IMR-90 (cell line): ENCODE results near the gene HDGF. TPM values are rescaled to one million over a fixed set of nuclear protein-coding genes. Genes with fewer than 3 reads are reported as not detected.

Experiments
- CEBPB ChIP-seq: IDR thresholded peaks from 2 replicates; pipeline ENCODE4 v1.6.1; 2012; ENCODE audit warnings: low read depth, low read length, improper control_type of control experiment
- CHD1 ChIP-seq: IDR thresholded peaks from 2 replicates; pipeline ENCODE4 v1.6.1; 2012; ENCODE audit warnings: low read depth, low read length, improper control_type of control experiment
- MAZ ChIP-seq: IDR thresholded peaks from 2 replicates; pipeline ENCODE4 v1.6.1; 2012; ENCODE audit warnings: low read depth, mild to moderate bottlenecking, low read length, improper control_type of control experiment, moderate library complexity, borderline replicate concordance
- polyA plus RNA-seq, 3 experiments: library from polyadenylated mRNA; depleted of rRNA; stranded (reverse); fragments of >200 nt; gene quantifications; 2 replicates each; pipeline ENCODE4 v1.2.3, GENCODE V29; 2012; ENCODE audit warnings: low replicate concordance in 1 of 3
- total RNA-seq: library from RNA; depleted of rRNA; stranded (reverse); fragments of >200 nt; gene quantifications from 2 replicates; pipeline ENCODE4 v1.2.3, GENCODE V29; 2012
- TF ChIP-seq, protein P1 (sequence below): conservative IDR thresholded peaks from 2 replicates; pipeline ENCODE4 v1.5.1; 2012; ENCODE audit warnings: mild to moderate bottlenecking, low read depth, low read length, improper control_type of control experiment

HDGF gene
- total and polyA plus RNA-seq, 2 of the 4 experiments (the other 2 are of a cell fraction): 94.6 to 123 TPM

DNA sequence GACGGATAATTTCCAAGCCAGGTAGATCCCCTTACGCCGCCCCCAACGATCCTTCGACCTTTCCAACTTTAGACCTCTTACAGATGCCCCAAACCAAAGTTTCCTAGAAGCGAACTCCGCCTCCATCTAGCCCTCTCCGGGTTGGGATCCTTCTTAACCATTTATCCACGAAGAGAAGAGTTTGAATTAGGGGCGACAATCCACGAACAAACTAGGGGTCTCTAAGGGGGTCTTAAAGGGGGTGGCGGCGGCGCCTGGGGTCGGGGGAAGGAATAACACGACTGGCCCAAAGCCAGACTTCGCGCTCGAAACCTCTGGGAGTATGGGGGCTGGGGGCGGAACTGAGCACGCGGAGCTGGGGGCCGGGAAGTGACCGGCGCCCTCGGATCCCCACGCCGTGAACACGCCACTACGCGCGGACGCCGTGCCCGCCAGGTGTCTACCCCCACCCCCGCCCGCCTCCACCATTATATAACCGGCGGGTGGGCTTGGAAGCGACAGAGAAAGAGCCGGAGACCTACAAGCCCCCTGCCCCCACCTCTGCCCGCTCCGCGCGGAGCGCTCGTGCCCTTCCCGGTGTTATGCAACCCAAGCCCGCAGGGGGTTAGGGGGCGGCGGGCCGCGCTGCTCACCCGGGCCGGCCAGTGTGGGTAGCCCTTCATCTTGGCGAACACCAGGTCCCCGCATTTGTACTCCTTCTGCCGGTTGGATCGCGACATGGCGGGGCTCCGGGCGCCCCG is 594 bp downstream of the HDGF start (continued):
- TF ChIP-seq, protein P1, sequence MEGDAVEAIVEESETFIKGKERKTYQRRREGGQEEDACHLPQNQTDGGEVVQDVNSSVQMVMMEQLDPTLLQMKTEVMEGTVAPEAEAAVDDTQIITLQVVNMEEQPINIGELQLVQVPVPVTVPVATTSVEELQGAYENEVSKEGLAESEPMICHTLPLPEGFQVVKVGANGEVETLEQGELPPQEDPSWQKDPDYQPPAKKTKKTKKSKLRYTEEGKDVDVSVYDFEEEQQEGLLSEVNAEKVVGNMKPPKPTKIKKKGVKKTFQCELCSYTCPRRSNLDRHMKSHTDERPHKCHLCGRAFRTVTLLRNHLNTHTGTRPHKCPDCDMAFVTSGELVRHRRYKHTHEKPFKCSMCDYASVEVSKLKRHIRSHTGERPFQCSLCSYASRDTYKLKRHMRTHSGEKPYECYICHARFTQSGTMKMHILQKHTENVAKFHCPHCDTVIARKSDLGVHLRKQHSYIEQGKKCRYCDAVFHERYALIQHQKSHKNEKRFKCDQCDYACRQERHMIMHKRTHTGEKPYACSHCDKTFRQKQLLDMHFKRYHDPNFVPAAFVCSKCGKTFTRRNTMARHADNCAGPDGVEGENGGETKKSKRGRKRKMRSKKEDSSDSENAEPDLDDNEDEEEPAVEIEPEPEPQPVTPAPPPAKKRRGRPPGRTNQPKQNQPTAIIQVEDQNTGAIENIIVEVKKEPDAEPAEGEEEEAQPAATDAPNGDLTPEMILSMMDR: no peak
- TF ChIP-seq CHD1: no peak
- peak; percentile 89 for TF ChIP-seq CEBPB
- no peak for TF ChIP-seq MAZ
